Measurements from ENCODE around the gene FBXL16.

DNA sequence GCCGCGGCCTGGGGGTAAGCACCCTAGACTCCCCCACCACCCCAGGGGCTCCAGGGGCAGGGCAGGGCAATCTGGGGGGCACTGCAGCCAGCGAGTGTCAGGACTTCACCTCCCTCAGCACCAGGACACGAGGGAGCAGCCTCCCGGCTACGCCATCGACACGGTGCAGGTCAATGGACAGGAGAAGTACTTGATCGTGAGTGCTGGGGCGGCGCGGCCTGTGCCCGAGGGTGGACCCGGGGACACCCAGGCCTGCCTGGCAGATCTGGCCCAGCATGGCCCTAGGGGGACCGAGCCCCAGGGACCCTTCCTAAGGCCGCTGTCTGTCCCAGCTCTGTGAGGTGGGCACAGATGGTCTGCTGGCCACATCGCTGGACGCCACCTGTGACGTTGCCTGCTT, 33.2 kb downstream of the FBXL16 start:
- TF ChIP-seq, protein P1, sequence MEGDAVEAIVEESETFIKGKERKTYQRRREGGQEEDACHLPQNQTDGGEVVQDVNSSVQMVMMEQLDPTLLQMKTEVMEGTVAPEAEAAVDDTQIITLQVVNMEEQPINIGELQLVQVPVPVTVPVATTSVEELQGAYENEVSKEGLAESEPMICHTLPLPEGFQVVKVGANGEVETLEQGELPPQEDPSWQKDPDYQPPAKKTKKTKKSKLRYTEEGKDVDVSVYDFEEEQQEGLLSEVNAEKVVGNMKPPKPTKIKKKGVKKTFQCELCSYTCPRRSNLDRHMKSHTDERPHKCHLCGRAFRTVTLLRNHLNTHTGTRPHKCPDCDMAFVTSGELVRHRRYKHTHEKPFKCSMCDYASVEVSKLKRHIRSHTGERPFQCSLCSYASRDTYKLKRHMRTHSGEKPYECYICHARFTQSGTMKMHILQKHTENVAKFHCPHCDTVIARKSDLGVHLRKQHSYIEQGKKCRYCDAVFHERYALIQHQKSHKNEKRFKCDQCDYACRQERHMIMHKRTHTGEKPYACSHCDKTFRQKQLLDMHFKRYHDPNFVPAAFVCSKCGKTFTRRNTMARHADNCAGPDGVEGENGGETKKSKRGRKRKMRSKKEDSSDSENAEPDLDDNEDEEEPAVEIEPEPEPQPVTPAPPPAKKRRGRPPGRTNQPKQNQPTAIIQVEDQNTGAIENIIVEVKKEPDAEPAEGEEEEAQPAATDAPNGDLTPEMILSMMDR (IDR thresholded peaks at IDR 0.05) = no peak
- TF ChIP-seq POLR2AphosphoS5 (IDR thresholded peaks at IDR 0.05) = no peak
- TF ChIP-seq POLR2A (IDR thresholded peaks at IDR 0.05) = no peak

All from upper lobe of left lung (tissue), 4 donors.